NB4 (cell line): ENCODE results near the gene ABCF2.

Experiments
- DNase-seq: peaks from one replicate; pipeline ENCODE4 v3.0.0; 2010; ENCODE audit warnings: low read depth
- H3K4me3 ChIP-seq: one replicate; pipeline ENCODE4 v1.5.1; 2011; ENCODE audit warnings: mild to moderate bottlenecking, low read depth, low read length, moderate library complexity
- CTCF ChIP-seq: IDR thresholded peaks from one replicate; pipeline ENCODE4 v1.5.1; 2012; ENCODE audit warnings: low read depth, low read length
- MAX ChIP-seq: IDR thresholded peaks from 2 replicates; pipeline ENCODE4 v1.6.1; 2011; ENCODE audit warnings: low read depth, low read length
- MYC ChIP-seq: IDR thresholded peaks from 2 replicates; pipeline ENCODE4 v1.6.1; 2011; ENCODE audit warnings: low read depth, low read length
- POLR2A ChIP-seq: IDR thresholded peaks from 2 replicates; pipeline ENCODE4 v1.6.1; 2011; ENCODE audit warnings: mild to moderate bottlenecking; ENCODE audit not compliant: insufficient read length; ENCODE audit errors: extremely low read depth

ABCF2 gene

DNA sequence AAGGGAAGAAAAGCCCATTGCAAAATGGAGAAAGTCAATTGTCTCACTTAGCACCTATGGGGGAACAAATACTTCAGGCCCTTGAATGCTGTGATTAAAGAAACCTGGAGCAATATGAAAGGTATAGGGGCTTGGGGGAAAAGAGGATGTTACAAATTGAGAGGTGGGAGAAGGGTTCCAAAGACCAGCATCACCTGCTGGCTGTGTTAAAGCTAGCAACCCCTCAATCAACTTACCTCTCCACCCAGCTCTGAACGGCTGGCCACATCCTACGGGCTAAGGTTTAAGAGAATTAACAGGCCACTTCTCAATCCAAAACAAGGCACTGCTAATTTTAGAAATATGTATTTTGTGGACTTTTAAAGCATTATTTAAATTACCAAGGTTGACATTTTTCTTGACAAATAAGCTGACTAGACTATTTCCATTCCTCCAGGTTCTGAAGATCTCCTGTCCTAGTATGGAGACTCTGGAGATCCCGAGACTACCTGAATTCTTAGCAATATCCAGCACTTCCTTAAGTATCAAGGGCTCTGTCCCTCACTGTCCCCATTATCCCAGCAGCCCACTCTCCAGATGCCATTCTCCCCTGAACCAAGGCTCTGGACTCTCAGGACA, 15.7 kb downstream of the ABCF2 start:
- no peak for DNase-seq
- H3K4me3 ChIP-seq, result no peak overlapping the region
- TF ChIP-seq POLR2A, result no peak
- TF ChIP-seq CTCF, result no peak
- TF ChIP-seq MAX, result no peak
- no peak for TF ChIP-seq MYC

DNA sequence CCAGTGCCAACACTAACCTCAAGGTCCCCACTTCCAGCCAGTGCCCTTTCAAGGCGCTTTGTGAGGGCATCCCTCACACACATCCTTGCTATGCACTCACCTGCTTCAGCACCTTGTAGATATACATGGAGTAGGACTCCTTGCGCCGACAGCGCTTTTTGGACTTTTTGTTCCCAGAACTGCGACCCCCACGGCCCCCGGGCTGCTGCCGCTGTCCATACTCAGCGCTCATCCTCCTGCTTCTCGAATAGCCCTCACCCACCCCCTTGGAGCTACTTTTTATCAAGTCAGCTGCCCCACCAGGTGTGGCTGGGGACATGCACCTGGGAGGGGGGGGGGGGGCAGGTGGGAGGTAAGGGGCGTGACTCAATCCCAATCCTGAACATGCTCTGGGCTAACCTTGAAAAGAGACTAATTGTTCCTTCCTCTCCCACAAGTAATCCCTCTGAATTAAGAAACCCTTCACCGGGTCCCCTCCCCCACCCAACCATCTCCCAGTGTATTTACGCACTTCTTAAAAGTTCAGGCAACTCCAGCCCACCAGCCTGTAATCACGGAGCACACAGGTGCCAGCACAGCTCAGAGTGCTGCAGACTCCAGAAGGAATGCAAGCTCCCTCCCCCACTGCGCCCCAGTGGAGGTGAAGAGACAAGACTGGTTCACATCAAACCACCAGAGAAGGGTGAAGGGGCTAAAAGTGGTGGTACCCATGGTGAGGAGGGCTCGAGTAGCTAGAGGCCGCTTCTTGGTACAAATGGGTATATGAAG, 16.7 kb downstream of the ABCF2 start, which contains the start of gene H2BK1:
Gene H2BK1, minus strand, starts transcription at position 402 of the 768 bp plus-strand sequence. Its CDS starts 170 bp downstream, at position 232.
- no peak for DNase-seq
- TF ChIP-seq MYC, result no peak
- no peak for TF ChIP-seq CTCF
- TF ChIP-seq POLR2A, result no peak
- no peak for TF ChIP-seq MAX
- no peak within 1 kb of the TSS for H3K4me3 ChIP-seq

GRCh38 chr7:151209588-151209987, 17.4 kb downstream of the ABCF2 start:
- TF ChIP-seq MYC (no peak), POLR2A (no peak), CTCF (no peak), MAX (no peak)
- DNase-seq, result no peak
- no peak overlapping the region for H3K4me3 ChIP-seq

- no peak for DNase-seq
These were observed 18.6 kb downstream of the ABCF2 start for GRCh38 chr7:151208253-151208862.

DNA sequence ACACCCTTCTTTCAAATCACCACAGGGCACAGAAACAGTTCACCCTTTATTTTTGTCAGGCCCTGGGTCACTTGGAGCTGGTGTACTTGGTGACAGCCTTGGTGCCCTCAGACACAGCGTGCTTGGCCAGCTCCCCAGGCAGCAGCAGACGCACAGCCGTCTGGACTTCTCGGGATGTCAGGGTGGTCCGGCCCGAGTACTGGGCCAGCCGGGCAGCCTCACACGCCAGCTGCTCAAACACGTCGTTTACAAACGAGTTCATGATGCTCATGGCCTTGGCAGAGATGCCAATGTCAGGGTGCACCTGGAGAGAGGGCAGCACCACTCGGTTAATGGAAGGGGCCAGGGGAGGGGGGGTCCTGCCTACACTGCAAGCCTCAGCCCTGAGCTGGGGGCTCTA, 19.2 kb downstream of the ABCF2 start:
- no peak overlapping the region for H3K4me3 ChIP-seq

More at GRCh38 chr7:151208253-151208862, 18.6 kb downstream of the ABCF2 start:
- TF ChIP-seq POLR2A, result no peak
- TF ChIP-seq MYC, result no peak
- no peak for TF ChIP-seq MAX
- no peak for TF ChIP-seq CTCF
- no peak overlapping the region for H3K4me3 ChIP-seq

More for the DNA sequence above, 19.2 kb downstream of the ABCF2 start:
- no peak for DNase-seq
- TF ChIP-seq MAX (no peak), POLR2A (no peak), CTCF (no peak), MYC (no peak)
